Hepatic stellate cell (primary cell): ENCODE data around the gene TCHP.
"Not testable (repeated sequence)": the region's sequence is repeated elsewhere in the genome, so short reads cannot be mapped to it uniquely, and the experiment has no call there.

Source experiments
- DNase-seq: peaks from one replicate; pipeline ENCODE4 v3.0.0; 2011; ENCODE audit warnings: low spot score

TCHP gene

GRCh38 chr12:109879351-109880042, 20.6 kb upstream of the TCHP start:
- peak; percentile 41 for DNase-seq

- DNase-seq, result peak; percentile 94
These were observed 19.8 kb upstream of the TCHP start, which contains the start of gene GLTP for GRCh38 chr12:109880043-109880931. GLTP (minus strand) TSS chr12:109880541; CDS start chr12:109880374, 167 bp downstream.

- DNase-seq, result no peak
These were observed 19.1 kb upstream of the TCHP start for GRCh38 chr12:109880938-109881337.

- DNase-seq, result no peak
These were observed 18.3 kb upstream of the TCHP start for GRCh38 chr12:109881752-109882151.

GRCh38 chr12:109883461-109883860, 16.6 kb upstream of the TCHP start:
- no peak for DNase-seq

- DNase-seq, result no peak
These were observed 14.5 kb upstream of the TCHP start for GRCh38 chr12:109885616-109886015.

GRCh38 chr12:109888179-109889020, 11.7 kb upstream of the TCHP start:
- peak; percentile 79 for DNase-seq

GRCh38 chr12:109890620-109891170, 9.4 kb upstream of the TCHP start:
- no peak for DNase-seq

GRCh38 chr12:109891731-109892130, 8.3 kb upstream of the TCHP start:
- DNase-seq, result not testable (repeated sequence)

- DNase-seq, result no peak
These were observed 7.8 kb upstream of the TCHP start for GRCh38 chr12:109892165-109892715.

GRCh38 chr12:109892748-109893147, 7.3 kb upstream of the TCHP start:
- DNase-seq, result no peak

- DNase-seq, result no peak
These were observed 6.6 kb upstream of the TCHP start for GRCh38 chr12:109893261-109893995.

GRCh38 chr12:109894939-109895338, 5.1 kb upstream of the TCHP start:
- DNase-seq, result no peak

- DNase-seq, result no peak
These were observed 3.9 kb upstream of the TCHP start for GRCh38 chr12:109896188-109896587.

- no peak for DNase-seq
These were observed 3.0 kb upstream of the TCHP start for GRCh38 chr12:109897029-109897428.

- not testable (repeated sequence) for DNase-seq
These were observed 729 bp upstream of the TCHP start for GRCh38 chr12:109899345-109899744.

GRCh38 chr12:109900752-109901580, 892 bp downstream of the TCHP start:
- DNase-seq, result peak; percentile 60

GRCh38 chr12:109902891-109903418, 2.9 kb downstream of the TCHP start:
- no peak for DNase-seq

GRCh38 chr12:109905301-109905700, 5.2 kb downstream of the TCHP start:
- no peak for DNase-seq
